ENCODE results near the gene SPI1. TPM values are rescaled to one million over a fixed set of nuclear protein-coding genes. Genes with fewer than 3 reads are reported as not detected.

The SPI1 gene
- total RNA-seq, 1 experiment from 2014 or later, result 0.31 TPM

Small RNAs within 50 kb of the gene (microRNA-seq; reads per million reads assigned to microRNA genes)
- gene MIR4487 (ENCODE audit: unreplicated experiment), result not detected

Other genes with a start within 250 kb of the SPI1 start
- gene ARFGAP2, start 201.7 kb downstream of the SPI1 start, total RNA-seq (2021; ENCODE audit: unreplicated experiment), result 61.4 TPM
- gene PACSIN3, start 192.1 kb downstream of the SPI1 start, total RNA-seq (2021; ENCODE audit: unreplicated experiment), result 45.3 TPM
- gene DDB2, start 163.6 kb downstream of the SPI1 start, total RNA-seq (2021; ENCODE audit: unreplicated experiment), result 33.6 TPM
- gene ACP2, start 129.7 kb downstream of the SPI1 start, total RNA-seq (2021; ENCODE audit: unreplicated experiment), result 28.4 TPM
- 17.2 TPM for gene NR1H3, start 120.6 kb downstream of the SPI1 start, total RNA-seq (2021; ENCODE audit: unreplicated experiment)
- 51.1 TPM for gene MADD, start 108.4 kb downstream of the SPI1 start, total RNA-seq (2021; ENCODE audit: unreplicated experiment)
- gene MYBPC3, start 25.8 kb downstream of the SPI1 start, total RNA-seq (2021; ENCODE audit: unreplicated experiment), result not detected
- 50.2 TPM for gene SLC39A13, start 30.0 kb upstream of the SPI1 start, total RNA-seq (2021; ENCODE audit: unreplicated experiment)
- 181 TPM for gene PSMC3, start 47.9 kb upstream of the SPI1 start, total RNA-seq (2021; ENCODE audit: unreplicated experiment)
- 1.8 TPM for gene RAPSN, start 70.6 kb upstream of the SPI1 start, total RNA-seq (2021; ENCODE audit: unreplicated experiment)
- 160 TPM for gene CELF1, start 174.6 kb upstream of the SPI1 start, total RNA-seq (2021; ENCODE audit: unreplicated experiment)
- 81.0 TPM for gene PTPMT1, start 187.1 kb upstream of the SPI1 start, total RNA-seq (2021; ENCODE audit: unreplicated experiment)
- 23.2 TPM for gene KBTBD4, start 200.4 kb upstream of the SPI1 start, total RNA-seq (2021; ENCODE audit: unreplicated experiment)
- gene NDUFS3, start 200.5 kb upstream of the SPI1 start, total RNA-seq (2021; ENCODE audit: unreplicated experiment), result 135 TPM
- not detected for gene FAM180B, start 208.1 kb upstream of the SPI1 start, total RNA-seq (2021; ENCODE audit: unreplicated experiment)
- gene C1QTNF4, start 215.9 kb upstream of the SPI1 start, total RNA-seq (2021; ENCODE audit: unreplicated experiment), result not detected